ENCODE measurements around the gene MBOAT2.

Gene MBOAT2

GRCh38 chr2:8966123-8966908 is 37.2 kb downstream of the MBOAT2 start:
- H3K4me1 ChIP-seq (ENCODE audit: control insufficient read depth, insufficient read depth, low read length), result no peaks in the 10 kb centered on the region
- H3K4me3 ChIP-seq (ENCODE audit: low read depth, low read length), result no peak overlapping the region
- no peaks in the 10 kb centered on the region for H3K36me3 ChIP-seq (ENCODE audit: control insufficient read depth, insufficient read depth, low read length)
- H3K9me3 ChIP-seq (ENCODE audit: control insufficient read depth, insufficient read depth, low read length), result no peaks in the 10 kb centered on the region
- no peaks in the 10 kb centered on the region for H3K27me3 ChIP-seq (ENCODE audit: control insufficient read depth, insufficient read depth, low read length)
- no peak overlapping the region for H3K9ac ChIP-seq (ENCODE audit: low read depth, low read length)

- Histone ChIP-seq H3K4me3 (ENCODE audit: low read depth, low read length) (no peak overlapping the region), H3K27me3 (ENCODE audit: control insufficient read depth, insufficient read depth, low read length) (no peaks in the 10 kb centered on the region), H3K9ac (ENCODE audit: low read depth, low read length) (no peak overlapping the region), H3K4me1 (ENCODE audit: control insufficient read depth, insufficient read depth, low read length) (no peaks in the 10 kb centered on the region), H3K36me3 (ENCODE audit: control insufficient read depth, insufficient read depth, low read length) (no peaks in the 10 kb centered on the region), H3K9me3 (ENCODE audit: control insufficient read depth, insufficient read depth, low read length) (no peaks in the 10 kb centered on the region)
Observed at GRCh38 chr2:8965216-8965969, 38.1 kb downstream of the MBOAT2 start.

GRCh38 chr2:8962890-8963289 is 40.6 kb downstream of the MBOAT2 start:
- Histone ChIP-seq H3K9ac (ENCODE audit: low read depth, low read length) (no peak overlapping the region), H3K9me3 (ENCODE audit: control insufficient read depth, insufficient read depth, low read length) (no peaks in the 10 kb centered on the region), H3K36me3 (ENCODE audit: control insufficient read depth, insufficient read depth, low read length) (no peaks in the 10 kb centered on the region), H3K4me3 (ENCODE audit: low read depth, low read length) (no peak overlapping the region), H3K27me3 (ENCODE audit: control insufficient read depth, insufficient read depth, low read length) (no peaks in the 10 kb centered on the region), H3K4me1 (ENCODE audit: control insufficient read depth, insufficient read depth, low read length) (no peaks in the 10 kb centered on the region)

GRCh38 chr2:8957628-8958027 is 45.9 kb downstream of the MBOAT2 start:
- Histone ChIP-seq H3K4me3 (ENCODE audit: low read depth, low read length) (no peak overlapping the region), H3K36me3 (ENCODE audit: control insufficient read depth, insufficient read depth, low read length) (peaks cover 4% of the 10 kb centered on the region), H3K9me3 (ENCODE audit: control insufficient read depth, insufficient read depth, low read length) (no peaks in the 10 kb centered on the region), H3K9ac (ENCODE audit: low read depth, low read length) (no peak overlapping the region), H3K27me3 (ENCODE audit: control insufficient read depth, insufficient read depth, low read length) (no peaks in the 10 kb centered on the region), H3K4me1 (ENCODE audit: control insufficient read depth, insufficient read depth, low read length) (no peaks in the 10 kb centered on the region)

- Histone ChIP-seq H3K36me3 (ENCODE audit: control insufficient read depth, insufficient read depth, low read length) (peaks cover 4% of the 10 kb centered on the region), H3K4me1 (ENCODE audit: control insufficient read depth, insufficient read depth, low read length) (no peaks in the 10 kb centered on the region), H3K9ac (ENCODE audit: low read depth, low read length) (no peak overlapping the region), H3K4me3 (ENCODE audit: low read depth, low read length) (no peak overlapping the region), H3K9me3 (ENCODE audit: control insufficient read depth, insufficient read depth, low read length) (no peaks in the 10 kb centered on the region), H3K27me3 (ENCODE audit: control insufficient read depth, insufficient read depth, low read length) (no peaks in the 10 kb centered on the region)
Observed at GRCh38 chr2:8956774-8957173, 46.7 kb downstream of the MBOAT2 start.

- Histone ChIP-seq H3K9ac (ENCODE audit: low read depth, low read length) (no peak overlapping the region), H3K4me3 (ENCODE audit: low read depth, low read length) (no peak overlapping the region), H3K36me3 (ENCODE audit: control insufficient read depth, insufficient read depth, low read length) (peaks cover 4% of the 10 kb centered on the region), H3K27me3 (ENCODE audit: control insufficient read depth, insufficient read depth, low read length) (no peaks in the 10 kb centered on the region), H3K4me1 (ENCODE audit: control insufficient read depth, insufficient read depth, low read length) (no peaks in the 10 kb centered on the region), H3K9me3 (ENCODE audit: control insufficient read depth, insufficient read depth, low read length) (no peaks in the 10 kb centered on the region)
Observed at GRCh38 chr2:8954990-8955389, 48.5 kb downstream of the MBOAT2 start.

GRCh38 chr2:8953525-8953924 is 50.0 kb downstream of the MBOAT2 start:
- Histone ChIP-seq H3K9me3 (ENCODE audit: control insufficient read depth, insufficient read depth, low read length) (no peaks in the 10 kb centered on the region), H3K9ac (ENCODE audit: low read depth, low read length) (no peak overlapping the region), H3K4me1 (ENCODE audit: control insufficient read depth, insufficient read depth, low read length) (no peaks in the 10 kb centered on the region), H3K4me3 (ENCODE audit: low read depth, low read length) (no peak overlapping the region), H3K36me3 (ENCODE audit: control insufficient read depth, insufficient read depth, low read length) (peaks cover 4% of the 10 kb centered on the region), H3K27me3 (ENCODE audit: control insufficient read depth, insufficient read depth, low read length) (no peaks in the 10 kb centered on the region)

GRCh38 chr2:8939486-8940114 is 63.9 kb downstream of the MBOAT2 start:
- Histone ChIP-seq H3K4me1 (ENCODE audit: control insufficient read depth, insufficient read depth, low read length) (peaks cover 6% of the 10 kb centered on the region), H3K4me3 (ENCODE audit: low read depth, low read length) (no peak overlapping the region), H3K9ac (ENCODE audit: low read depth, low read length) (no peak overlapping the region), H3K9me3 (ENCODE audit: control insufficient read depth, insufficient read depth, low read length) (no peaks in the 10 kb centered on the region), H3K36me3 (ENCODE audit: control insufficient read depth, insufficient read depth, low read length) (no peaks in the 10 kb centered on the region), H3K27me3 (ENCODE audit: control insufficient read depth, insufficient read depth, low read length) (no peaks in the 10 kb centered on the region)

GRCh38 chr2:8938384-8938783 is 65.1 kb downstream of the MBOAT2 start:
- H3K4me3 ChIP-seq (ENCODE audit: low read depth, low read length), result no peak overlapping the region
- H3K4me1 ChIP-seq (ENCODE audit: control insufficient read depth, insufficient read depth, low read length), result peaks cover 6% of the 10 kb centered on the region
- no peaks in the 10 kb centered on the region for H3K36me3 ChIP-seq (ENCODE audit: control insufficient read depth, insufficient read depth, low read length)
- no peaks in the 10 kb centered on the region for H3K27me3 ChIP-seq (ENCODE audit: control insufficient read depth, insufficient read depth, low read length)
- no peaks in the 10 kb centered on the region for H3K9me3 ChIP-seq (ENCODE audit: control insufficient read depth, insufficient read depth, low read length)
- H3K9ac ChIP-seq (ENCODE audit: low read depth, low read length), result no peak overlapping the region

GRCh38 chr2:8935982-8936381 is 67.5 kb downstream of the MBOAT2 start:
- no peaks in the 10 kb centered on the region for H3K9me3 ChIP-seq (ENCODE audit: control insufficient read depth, insufficient read depth, low read length)
- H3K9ac ChIP-seq (ENCODE audit: low read depth, low read length), result no peak overlapping the region
- no peak overlapping the region for H3K4me3 ChIP-seq (ENCODE audit: low read depth, low read length)
- no peaks in the 10 kb centered on the region for H3K36me3 ChIP-seq (ENCODE audit: control insufficient read depth, insufficient read depth, low read length)
- peaks cover 6% of the 10 kb centered on the region for H3K4me1 ChIP-seq (ENCODE audit: control insufficient read depth, insufficient read depth, low read length)
- no peaks in the 10 kb centered on the region for H3K27me3 ChIP-seq (ENCODE audit: control insufficient read depth, insufficient read depth, low read length)

- H3K9me3 ChIP-seq (ENCODE audit: control insufficient read depth, insufficient read depth, low read length), result no peaks in the 10 kb centered on the region
- H3K4me1 ChIP-seq (ENCODE audit: control insufficient read depth, insufficient read depth, low read length), result peaks cover 6% of the 10 kb centered on the region
- H3K36me3 ChIP-seq (ENCODE audit: control insufficient read depth, insufficient read depth, low read length), result no peaks in the 10 kb centered on the region
- H3K9ac ChIP-seq (ENCODE audit: low read depth, low read length), result no peak overlapping the region
- no peak overlapping the region for H3K4me3 ChIP-seq (ENCODE audit: low read depth, low read length)
- no peaks in the 10 kb centered on the region for H3K27me3 ChIP-seq (ENCODE audit: control insufficient read depth, insufficient read depth, low read length)
Observed at GRCh38 chr2:8934338-8934737, 69.1 kb downstream of the MBOAT2 start.

GRCh38 chr2:8932702-8933101 is 70.8 kb downstream of the MBOAT2 start:
- no peak overlapping the region for H3K9ac ChIP-seq (ENCODE audit: low read depth, low read length)
- H3K36me3 ChIP-seq (ENCODE audit: control insufficient read depth, insufficient read depth, low read length), result no peaks in the 10 kb centered on the region
- no peaks in the 10 kb centered on the region for H3K27me3 ChIP-seq (ENCODE audit: control insufficient read depth, insufficient read depth, low read length)
- no peaks in the 10 kb centered on the region for H3K9me3 ChIP-seq (ENCODE audit: control insufficient read depth, insufficient read depth, low read length)
- H3K4me1 ChIP-seq (ENCODE audit: control insufficient read depth, insufficient read depth, low read length), result peaks cover 6% of the 10 kb centered on the region
- no peak overlapping the region for H3K4me3 ChIP-seq (ENCODE audit: low read depth, low read length)

All from iPS-15b (cell line).